T-cell (primary cell): ENCODE results near the gene CBR3. TPM values are rescaled to one million over a fixed set of nuclear protein-coding genes. Genes with fewer than 3 reads are reported as not detected.

Source experiments
- ATAC-seq, 4 experiments: fragments of 200-7000 bp in 3 of 4; fragments of 150-1000 bp in 1 of 4; cut with Tn5 transposase; replicated peaks in 1 of 4; 1 replicate in 3 of 4; 2 replicates in 1 of 4; pipeline ENCODE4 v1.10.0; 2021; ENCODE audit warnings: moderate library complexity in 3 of 4, mild to moderate bottlenecking in 2 of 4, moderate number of reproducible peaks in 1 of 4
- CTCF ChIA-PET, 2 donors: fragments of 300-600 bp; sonication (Branson Sonifier 250); formaldehyde crosslinking; loops; one replicate each; lab custom pipeline; 2022; ENCODE audit warnings: antibody characterized with exemption in 2 of 2; lab: Charles Lee
- POLR2A ChIA-PET, 2 donors: fragments of 300-600 bp; sonication (Branson Sonifier 250); formaldehyde crosslinking; loops; one replicate each; lab custom pipeline; 2022; ENCODE audit warnings: antibody characterized with exemption in 2 of 2; lab: Charles Lee
- DNase-seq, 35 experiments: peaks; one replicate each; pipeline versions ENCODE4 v3.0.0 to v3.0.0-alpha.2; 2013 to 2023
- H3K27ac ChIP-seq: one replicate; pipeline ENCODE4 v1.5.1; 2013; ENCODE audit warnings: low read length
- H3K27me3 ChIP-seq, 2 experiments: replicated peaks in 1 of 2; 1 replicate in 1 of 2; 2 replicates in 1 of 2; pipeline versions ENCODE4 v1.6.1 to v1.7.0; 2013; ENCODE audit warnings: low read length in 1 of 2, mixed read lengths in 1 of 2; ENCODE audit not compliant: control insufficient read depth in 2 of 2, insufficient read depth in 2 of 2; ENCODE audit errors: extremely low read depth in 1 of 2
- H3K36me3 ChIP-seq, 2 donors: 1 replicate in 1 of 2; 2 replicates in 1 of 2; pipeline versions ENCODE4 v1.6.1 to v1.7.0; 2013; ENCODE audit warnings: low read length in 1 of 2; ENCODE audit not compliant: control insufficient read depth in 2 of 2, insufficient read depth in 1 of 2; ENCODE audit errors: extremely low read depth in 1 of 2
- H3K4me1 ChIP-seq, 2 experiments: 1 replicate in 1 of 2; 2 replicates in 1 of 2; pipeline versions ENCODE4 v1.6.1 to v1.7.0; 2013; ENCODE audit warnings: low read length in 2 of 2, mixed read lengths in 1 of 2; ENCODE audit not compliant: insufficient read depth in 2 of 2, control insufficient read depth in 1 of 2; ENCODE audit errors: extremely low read depth in 1 of 2
- H3K4me3 ChIP-seq, 2 donors: 1 replicate in 1 of 2; 2 replicates in 1 of 2; pipeline versions ENCODE4 v1.5.1 to v1.7.0; 2013; ENCODE audit warnings: mild to moderate bottlenecking in 2 of 2, low read length in 1 of 2, moderate library complexity in 1 of 2; ENCODE audit not compliant: control insufficient read depth in 1 of 2; ENCODE audit errors: extremely low read depth in 1 of 2
- H3K9me3 ChIP-seq: 2 replicates; pipeline ENCODE4 v1.7.0; 2013
- H3K27ac Mint-ChIP-seq, 2 donors: one replicate each; pipeline ENCODE4 v1.8.0; 2020 to 2021; ENCODE audit warnings: mild to moderate bottlenecking in 2 of 2, mixed read lengths in 2 of 2
- H3K27me3 Mint-ChIP-seq, 2 donors: one replicate each; pipeline ENCODE4 v1.8.0; 2021 to 2022; ENCODE audit warnings: mixed read lengths in 2 of 2
- H3K36me3 Mint-ChIP-seq: one replicate; pipeline ENCODE4 v1.8.0; 2021; ENCODE audit warnings: mixed read lengths
- H3K4me1 Mint-ChIP-seq, 3 donors: one replicate each; pipeline ENCODE4 v1.8.0; 2020 to 2022; ENCODE audit warnings: mixed read lengths in 3 of 3, mild to moderate bottlenecking in 1 of 3
- H3K4me3 Mint-ChIP-seq, 3 donors: one replicate each; pipeline ENCODE4 v1.8.0; 2020 to 2022; ENCODE audit warnings: mild to moderate bottlenecking in 3 of 3, mixed read lengths in 3 of 3, moderate library complexity in 3 of 3
- H3K9me3 Mint-ChIP-seq, 3 donors: one replicate each; pipeline ENCODE4 v1.8.0; 2020 to 2022; ENCODE audit warnings: mixed read lengths in 3 of 3
- WGBS: methylation state at CpG from one replicate; pipeline ENCODE4 v1.1.5; 2013; ENCODE audit warnings: missing lambda C conversion rate; ENCODE audit not compliant: insufficient coverage; 5-methylcytosine and 5-hydroxymethylcytosine counted together
- total RNA-seq, 35 experiments: library from RNA in 6 of 35; stranded (reverse) in 6 of 35; fragments of 120-200 nt in 1 of 35; gene quantifications; one replicate each; pipeline versions ENCODE4 v1.2.1 to v1.2.4 and lab custom pipeline; 2013 to 2026

The CBR3 gene
- total RNA-seq, 5 donors from 2014 or later (not counting 1 experiment from before 2014, with no cell fraction given): 0.85 to 16.1 (median 8.1) TPM

DNA sequence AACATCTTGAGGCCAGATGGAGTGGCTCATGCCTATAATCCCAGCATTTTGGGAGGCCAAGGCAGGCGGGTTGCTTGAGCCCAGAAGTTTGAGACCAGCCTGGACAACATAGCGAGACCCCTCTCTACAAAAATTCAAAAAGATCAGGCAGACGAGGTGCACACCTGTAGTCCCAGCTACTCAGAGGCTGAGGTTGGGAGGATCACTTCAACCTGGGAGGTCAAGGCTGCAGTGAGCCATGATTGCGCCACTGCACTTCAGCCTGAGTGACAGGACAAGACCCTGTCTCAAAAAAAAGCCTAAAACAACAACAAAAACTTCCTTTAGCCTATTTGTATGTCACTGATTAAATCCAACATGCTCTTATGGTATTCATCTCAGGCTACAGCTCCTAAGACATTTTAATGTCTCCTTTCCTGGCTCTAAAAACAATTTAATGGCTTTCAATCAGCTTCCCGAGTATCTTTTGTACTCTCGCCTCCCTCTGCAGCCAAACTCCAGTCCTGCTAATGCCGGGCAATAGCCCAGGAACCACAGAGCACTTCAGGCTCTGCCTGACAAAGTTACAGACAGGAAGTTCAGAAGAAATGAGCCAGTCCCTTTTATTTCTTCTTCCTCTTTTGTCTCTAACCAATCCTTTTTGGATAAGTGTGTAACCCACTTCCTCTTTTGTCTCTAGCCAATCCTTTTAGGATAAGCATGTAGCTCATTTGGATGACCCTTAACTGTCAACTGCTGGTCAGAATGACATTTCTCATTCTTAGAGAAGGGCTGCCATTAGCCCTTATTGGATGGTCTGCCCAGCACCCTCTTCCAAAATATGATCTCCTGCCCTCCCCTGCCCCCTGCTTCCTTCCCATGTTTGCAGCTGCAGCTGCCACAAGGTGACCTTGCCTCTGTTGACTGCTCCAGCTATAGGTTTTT is 15.2 kb downstream of the CBR3 start:
- peaks cover 7% of the 10 kb centered on the region for H3K36me3 Mint-ChIP-seq
- DNase-seq (no peak), ATAC-seq (peak in 3 of 4 experiments; percentile 39 to 54 (median 40))
- H3K4me1 Mint-ChIP-seq: peaks cover 30 to 50% (median 37%) of the 10 kb centered on the region in 3 donors
- WGBS: 52% methylated on average over 5 of the region's 7 CpGs
- H3K27ac Mint-ChIP-seq: peak overlapping the region; percentile 93 to 98
- ChIA-PET CTCF (interaction anchor here (0.6 to 1.7 kb wide), 11 partner anchors 9 to 247 kb away, joined by 3 to 17 read pairs (median 3); no protein-coding TSS in a partner anchor), POLR2A (interaction anchor here in 1 of 2 donors (0.9 to 1.8 kb wide), 3 partner anchors 13 to 181 kb away, joined by 3 to 9 read pairs (median 4); partner anchors contain the start of gene MORC3)
- H3K27me3 Mint-ChIP-seq: no peaks in the 10 kb centered on the region
- no peaks in the 10 kb centered on the region for H3K9me3 Mint-ChIP-seq
- Histone ChIP-seq H3K27me3 (no peaks in the 10 kb centered on the region), H3K9me3 (no peaks in the 10 kb centered on the region), H3K4me3 (no peak overlapping the region), H3K36me3 (no peaks in the 10 kb centered on the region), H3K4me1 (peaks cover 8 to 36% of the 10 kb centered on the region in 2 experiments), H3K27ac (peak overlapping the region; percentile 44)
- H3K4me3 Mint-ChIP-seq: peak overlapping the region in 1 of 3 donors; percentile 55

GRCh38 chr21:36155603-36156338 is 20.9 kb downstream of the CBR3 start:
- CTCF ChIA-PET: interaction anchor here (0.5 to 1.8 kb wide), 6 partner anchors 12 to 1546 kb away, joined by 3 to 7 read pairs (median 4); partner anchors contain the start of gene MORC3 (in 2 of the 2)

GRCh38 chr21:36156339-36156814 is 21.5 kb downstream of the CBR3 start:
- DNase-seq (peak; percentile 97 to 100 (median 100)), ATAC-seq (peak; percentile 87 to 91 (median 88))
- no peaks in the 10 kb centered on the region for H3K9me3 Mint-ChIP-seq
- H3K4me3 Mint-ChIP-seq: peak overlapping the region; percentile 79 to 84 (median 81)
- ChIA-PET POLR2A (interaction anchor here in 1 of 2 donors (0.6 kb wide), 2 partner anchors 12 to 165 kb away, joined by 3 read pairs; no protein-coding TSS in a partner anchor), CTCF (interaction anchor here in 1 of 2 donors (1.8 kb wide), 1 partner anchor 164 kb away, joined by 7 read pairs; the partner anchor contains the start of gene MORC3)
- no peaks in the 10 kb centered on the region for H3K9me3 ChIP-seq
- peaks cover 26 to 43% (median 37%) of the 10 kb centered on the region in 3 donors for H3K4me1 Mint-ChIP-seq
- peak overlapping the region in 1 of 2 donors; percentile 68 for H3K27ac Mint-ChIP-seq
- peak overlapping the region; percentile 78 to 89 for H3K4me3 ChIP-seq
- H3K36me3 Mint-ChIP-seq: peaks cover 8% of the 10 kb centered on the region
- no peaks in the 10 kb centered on the region for H3K36me3 ChIP-seq
- H3K27ac ChIP-seq: no peak overlapping the region
- WGBS: under 1% methylated on average over 43 of the region's 43 CpGs
- H3K27me3 Mint-ChIP-seq: no peaks in the 10 kb centered on the region
- peaks cover 0 to 5% of the 10 kb centered on the region in 2 experiments for H3K27me3 ChIP-seq
- H3K4me1 ChIP-seq: peaks cover 9 to 22% of the 10 kb centered on the region in 2 experiments

More at GRCh38 chr21:36155603-36156338, 20.9 kb downstream of the CBR3 start:
- H3K27me3 Mint-ChIP-seq: no peaks in the 10 kb centered on the region
- H3K4me1 ChIP-seq: peaks cover 9 to 24% of the 10 kb centered on the region in 2 experiments
- H3K4me3 Mint-ChIP-seq: peak overlapping the region; percentile 79 to 84 (median 81)
- no peaks in the 10 kb centered on the region for H3K36me3 ChIP-seq
- peak overlapping the region; percentile 86 to 89 for H3K4me3 ChIP-seq
- WGBS: 13% methylated on average over 44 of the region's 53 CpGs
- peak overlapping the region; percentile 67 to 68 for H3K27ac Mint-ChIP-seq
- POLR2A ChIA-PET: interaction anchor here (0.6 kb wide), 3 partner anchors 11 to 166 kb away, joined by 3 read pairs; no protein-coding TSS in a partner anchor
- ATAC-seq (no peak), DNase-seq (peak in 6 of 35 experiments; percentile 6 to 34 (median 10))
- peaks cover 6% of the 10 kb centered on the region for H3K36me3 Mint-ChIP-seq
- H3K4me1 Mint-ChIP-seq: peaks cover 24 to 45% (median 37%) of the 10 kb centered on the region in 3 donors
- H3K9me3 ChIP-seq: no peaks in the 10 kb centered on the region
- peaks cover 0 to 5% of the 10 kb centered on the region in 2 experiments for H3K27me3 ChIP-seq
- peak overlapping the region; percentile 65 for H3K27ac ChIP-seq
- no peaks in the 10 kb centered on the region for H3K9me3 Mint-ChIP-seq

GRCh38 chr21:36156815-36157670 is 22.2 kb downstream of the CBR3 start, which contains the start of gene DOP1B:
Gene DOP1B (plus strand): TSS chr21:36156824. CDS start chr21:36164734, 7,910 bp downstream.
- under 1% methylated on average over 75 of the region's 83 CpGs for WGBS
- H3K27ac Mint-ChIP-seq: peak within 1 kb of the TSS; percentile 67 to 68
- H3K4me1 Mint-ChIP-seq: peaks cover 26 to 45% (median 39%) of the 10 kb centered on the region in 3 donors
- POLR2A ChIA-PET: no interaction called here
- H3K27me3 Mint-ChIP-seq: no peaks in the 10 kb centered on the region
- H3K27ac ChIP-seq: peak within 1 kb of the TSS; percentile 65
- CTCF ChIA-PET: no interaction called here
- no peaks in the 10 kb centered on the region for H3K9me3 Mint-ChIP-seq
- peaks cover 13% of the 10 kb centered on the region for H3K36me3 Mint-ChIP-seq
- DNase-seq (peak in 12 of 35 experiments; percentile 6 to 44 (median 12)), ATAC-seq (peak in 3 of 4 experiments; percentile 3 to 8 (median 7))
- peak within 1 kb of the TSS; percentile 86 to 89 for H3K4me3 ChIP-seq
- no peaks in the 10 kb centered on the region for H3K36me3 ChIP-seq
- peak within 1 kb of the TSS; percentile 79 to 84 (median 81) for H3K4me3 Mint-ChIP-seq
- H3K4me1 ChIP-seq: peaks cover 9 to 22% of the 10 kb centered on the region in 2 experiments
- no peaks in the 10 kb centered on the region for H3K9me3 ChIP-seq
- H3K27me3 ChIP-seq: peaks cover 0 to 5% of the 10 kb centered on the region in 2 experiments

- no peaks in the 10 kb centered on the region for H3K9me3 ChIP-seq
- Mint-ChIP-seq H3K27me3 (no peaks in the 10 kb centered on the region), H3K4me3 (peak overlapping the region in 2 of 3 donors; percentile 14 to 51), H3K9me3 (no peaks in the 10 kb centered on the region), H3K4me1 (peaks cover 29 to 50% (median 38%) of the 10 kb centered on the region in 3 donors), H3K36me3 (peaks cover 15% of the 10 kb centered on the region), H3K27ac (no peak overlapping the region)
- ATAC-seq (no peak), DNase-seq (no peak)
- no peak overlapping the region for H3K4me3 ChIP-seq
- CTCF ChIA-PET: interaction anchor here (0.5 to 0.7 kb wide), 4 partner anchors 14 to 820 kb away, joined by 3 to 6 read pairs (median 4); no protein-coding TSS in a partner anchor
- POLR2A ChIA-PET: no interaction called here
- WGBS: 98% methylated on average over 5 of the region's 13 CpGs
- H3K27ac ChIP-seq: no peak overlapping the region
- H3K27me3 ChIP-seq: peaks cover 0 to 5% of the 10 kb centered on the region in 2 experiments
- H3K36me3 ChIP-seq: no peaks in the 10 kb centered on the region
- peaks cover 11 to 18% of the 10 kb centered on the region in 2 experiments for H3K4me1 ChIP-seq
Measured at GRCh38 chr21:36159356-36159921, 24.6 kb downstream of the CBR3 start.
